ENCODE data around the gene AZIN2. TPM values are rescaled to one million over a fixed set of nuclear protein-coding genes. Genes with fewer than 3 reads are reported as not detected.

Gene AZIN2
- total and polyA plus RNA-seq, 2 of the 13 experiments (the other 11 are each of a cell fraction or from before 2014, with no cell fraction given): 1.7 to 3.5 TPM

- DNase-seq (ENCODE audit: low spot score) (no peak), FAIRE-seq (no peak), ATAC-seq (no peak)
- Histone ChIP-seq H3K9ac (ENCODE audit: insufficient read depth, low read depth, low read length) (no peak overlapping the region), H3K27me3 (ENCODE audit: control insufficient read depth in 1 of 2, insufficient read depth in 2 of 2, low read length in 2 of 2) (no peaks in the 10 kb centered on the region; a peak in 1 of 5 replicates), H3K79me2 (ENCODE audit: insufficient read depth, low read length) (no peaks in the 10 kb centered on the region), H3K4me3 (replicated peaks in 1 of 3; ENCODE audit: insufficient read depth in 1 of 3, low read depth in 2 of 3, low read length in 3 of 3) (no peak overlapping the region), H4K20me1 (ENCODE audit: insufficient read depth, low read length) (no peaks in the 10 kb centered on the region), H3K36me3 (replicated peaks in 1 of 2; ENCODE audit: control insufficient read depth in 1 of 2, insufficient read depth in 2 of 2, low read length in 2 of 2) (peaks cover 0 to 2% of the 10 kb centered on the region in 2 experiments; a peak in 1 of 5 replicates), H2AFZ (ENCODE audit: low read length) (no peak overlapping the region), H3K4me1 (ENCODE audit: insufficient read depth, low read length) (no peaks in the 10 kb centered on the region), H3K4me2 (ENCODE audit: low read depth, low read length) (no peak overlapping the region), H3K9me3 (ENCODE audit: low read length) (no peaks in the 10 kb centered on the region), H3K27ac (ENCODE audit: extremely low read length, insufficient read depth, low read length) (no peak overlapping the region)
- TF ChIP-seq FOXP1 (IDR thresholded peaks at IDR 0.05) (no peak), FOXP1 (CRISPR knock-in tag; IDR thresholded peaks at IDR 0.05) (no peak), ZBTB39 (CRISPR knock-in tag; IDR thresholded peaks at IDR 0.05) (no peak), MED8 (CRISPR knock-in tag; IDR thresholded peaks at IDR 0.05; ENCODE audit: insufficient replicate concordance) (no peak), PAF1 (CRISPR knock-in tag; IDR thresholded peaks at IDR 0.05) (no peak), ETV5 (CRISPR knock-in tag; IDR thresholded peaks at IDR 0.05; ENCODE audit: borderline replicate concordance) (no peak), ZSCAN12 (CRISPR knock-in tag; IDR thresholded peaks at IDR 0.05) (no peak), ELF1 (CRISPR knock-in tag; IDR thresholded peaks at IDR 0.05) (no peak), NONO (IDR thresholded peaks at IDR 0.05) (no peak), NONO (CRISPR knock-in tag; conservative IDR thresholded peaks at IDR 0.05) (no peak), SP1 (IDR thresholded peaks at IDR 0.05) (no peak), SP1 (CRISPR knock-in tag; IDR thresholded peaks at IDR 0.05) (no peak), U2AF1 (optimal IDR thresholded peaks at IDR 0.05; ENCODE audit: low read depth, low read length) (no peak)
- POLR2A ChIA-PET: no interaction called here
- intact Hi-C loops (cut with micrococcal nuclease; ENCODE audit: unreplicated experiment) (no loop called here), in situ Hi-C loops (cut with HindIII; ENCODE audit: extremely low pct_ligation_motif_present, low pct_unique_long_range_greater_than_20kb) (no loop called here)
- CTCF ChIA-PET (ENCODE audit: low intra/inter-chr PET ratio, low total read pairs): no interaction called here
- BruUV-seq (replicated peaks): no TSS peak
Observed at GRCh38 chr1:33098371-33098770, 17.4 kb downstream of the AZIN2 start.

Data from HepG2 (cell line).